GM12874 (cell line): ENCODE measurements around the gene CARMIL1.

Experiments
- TF ChIP-seq, protein P1 (sequence below): IDR thresholded peaks from 2 replicates; pipeline ENCODE4 v1.5.1; 2011; ENCODE audit warnings: low read depth, mild to moderate bottlenecking, control low read depth, low read length, moderate library complexity; ENCODE audit not compliant: insufficient read depth

CARMIL1 gene

GRCh38 chr6:25311331-25311840, 32.2 kb downstream of the CARMIL1 start:
- TF ChIP-seq, protein P1, sequence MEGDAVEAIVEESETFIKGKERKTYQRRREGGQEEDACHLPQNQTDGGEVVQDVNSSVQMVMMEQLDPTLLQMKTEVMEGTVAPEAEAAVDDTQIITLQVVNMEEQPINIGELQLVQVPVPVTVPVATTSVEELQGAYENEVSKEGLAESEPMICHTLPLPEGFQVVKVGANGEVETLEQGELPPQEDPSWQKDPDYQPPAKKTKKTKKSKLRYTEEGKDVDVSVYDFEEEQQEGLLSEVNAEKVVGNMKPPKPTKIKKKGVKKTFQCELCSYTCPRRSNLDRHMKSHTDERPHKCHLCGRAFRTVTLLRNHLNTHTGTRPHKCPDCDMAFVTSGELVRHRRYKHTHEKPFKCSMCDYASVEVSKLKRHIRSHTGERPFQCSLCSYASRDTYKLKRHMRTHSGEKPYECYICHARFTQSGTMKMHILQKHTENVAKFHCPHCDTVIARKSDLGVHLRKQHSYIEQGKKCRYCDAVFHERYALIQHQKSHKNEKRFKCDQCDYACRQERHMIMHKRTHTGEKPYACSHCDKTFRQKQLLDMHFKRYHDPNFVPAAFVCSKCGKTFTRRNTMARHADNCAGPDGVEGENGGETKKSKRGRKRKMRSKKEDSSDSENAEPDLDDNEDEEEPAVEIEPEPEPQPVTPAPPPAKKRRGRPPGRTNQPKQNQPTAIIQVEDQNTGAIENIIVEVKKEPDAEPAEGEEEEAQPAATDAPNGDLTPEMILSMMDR, result no peak

- TF ChIP-seq, protein P1, result no peak
Observed at GRCh38 chr6:25312034-25312620, 33.0 kb downstream of the CARMIL1 start.

- TF ChIP-seq, protein P1, result no peak
Observed at GRCh38 chr6:25312703-25313102, 33.5 kb downstream of the CARMIL1 start.

GRCh38 chr6:25314509-25315175, 35.5 kb downstream of the CARMIL1 start:
- TF ChIP-seq, protein P1, result no peak

DNA sequence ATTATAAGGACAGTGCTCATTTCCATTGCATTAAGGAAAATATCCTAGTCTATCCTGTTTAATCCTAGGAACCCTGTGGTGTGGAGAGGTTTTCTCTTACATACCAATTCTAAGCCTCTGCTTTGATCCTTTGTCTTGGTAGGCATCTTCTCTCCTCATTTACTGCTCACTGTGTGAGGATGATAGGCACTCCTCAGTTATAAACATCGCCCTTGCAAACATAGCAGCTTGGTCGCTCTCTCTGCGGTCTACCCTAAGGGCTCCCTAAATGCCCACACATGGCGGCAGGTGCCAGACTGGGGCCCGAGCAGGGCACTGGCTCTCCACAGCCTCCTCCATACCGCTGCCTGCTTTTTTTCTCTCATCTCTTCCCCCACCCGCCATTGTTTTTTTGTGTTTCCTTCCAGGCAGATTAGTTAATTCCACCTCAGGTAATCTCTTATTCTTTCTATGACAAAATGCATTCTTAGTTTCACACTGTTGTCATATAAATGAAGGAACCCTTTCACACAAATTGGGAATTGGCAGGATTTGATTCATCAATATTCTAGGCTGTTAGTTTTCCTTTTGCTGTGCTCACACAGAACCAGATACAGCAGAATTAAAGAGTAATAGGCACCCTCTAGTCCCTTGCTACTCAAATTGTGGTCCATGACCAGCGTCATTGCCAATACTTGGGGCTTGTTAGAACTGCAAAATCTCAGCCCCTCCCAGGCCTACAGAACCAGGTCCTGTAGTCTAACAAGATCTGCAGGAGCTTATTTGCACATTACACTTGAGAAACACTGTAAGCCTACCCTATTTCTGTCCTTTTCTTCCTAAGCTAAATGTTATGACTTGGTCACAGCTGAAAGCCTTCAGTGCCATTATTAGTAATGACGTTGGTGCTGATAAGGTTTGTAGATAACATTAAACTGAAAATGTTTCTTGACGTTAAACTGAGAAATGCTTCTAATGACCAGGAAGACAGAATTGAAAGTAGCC, 36.3 kb downstream of the CARMIL1 start:
- TF ChIP-seq, protein P1, result no peak

DNA sequence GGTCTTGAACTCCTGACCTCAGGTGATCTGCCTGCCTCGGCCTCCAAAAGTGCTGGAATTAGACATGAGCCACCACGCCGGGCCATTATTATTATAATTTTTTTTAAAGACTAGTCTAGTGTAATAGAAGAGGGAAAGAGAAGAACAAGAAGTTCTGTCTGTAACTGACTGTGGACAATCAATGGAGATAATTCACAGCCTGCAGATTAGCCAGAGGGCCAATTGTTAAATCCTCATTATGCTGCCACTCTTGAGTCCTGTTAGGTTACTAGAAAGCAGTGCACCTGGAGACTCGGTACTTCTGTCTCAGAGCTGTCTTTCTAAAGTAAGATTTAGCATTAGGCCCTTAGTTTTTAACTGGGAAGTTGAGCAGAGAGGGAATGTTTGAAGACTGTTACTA, 37.5 kb downstream of the CARMIL1 start:
- TF ChIP-seq, protein P1, result no peak

GRCh38 chr6:25318589-25318988, 39.4 kb downstream of the CARMIL1 start:
- TF ChIP-seq, protein P1, result no peak
